Transverse colon (tissue), 4 donors: ENCODE data around the gene TMTC4.

Experiments
- POLR2A ChIP-seq: fragments of 450-650 bp; IDR thresholded peaks from one replicate; pipeline ENCODE4 v1.6.1; 2016; ENCODE audit warnings: antibody characterized with exemption, mild to moderate bottlenecking, moderate library complexity
- POLR2AphosphoS5 ChIP-seq, 3 donors: sonication (generic); formaldehyde crosslinking; IDR thresholded peaks; one replicate each; pipeline ENCODE4 v1.6.1; 2016; ENCODE audit warnings: antibody characterized with exemption in 3 of 3
- TF ChIP-seq, protein P1 (sequence below), 5 experiments: fragments of 200-600 bp in 3 of 5; fragments of 450-650 bp in 2 of 5; sonication (generic) in 3 of 5; IDR thresholded peaks; 1 replicate in 2 of 5; 2 replicates in 3 of 5; pipeline ENCODE4 v1.5.1; 2016 to 2017; ENCODE audit warnings: antibody characterized with exemption in 5 of 5, inconsistent platforms in 3 of 5, mild to moderate bottlenecking in 2 of 5, moderate library complexity in 1 of 5

DNA sequence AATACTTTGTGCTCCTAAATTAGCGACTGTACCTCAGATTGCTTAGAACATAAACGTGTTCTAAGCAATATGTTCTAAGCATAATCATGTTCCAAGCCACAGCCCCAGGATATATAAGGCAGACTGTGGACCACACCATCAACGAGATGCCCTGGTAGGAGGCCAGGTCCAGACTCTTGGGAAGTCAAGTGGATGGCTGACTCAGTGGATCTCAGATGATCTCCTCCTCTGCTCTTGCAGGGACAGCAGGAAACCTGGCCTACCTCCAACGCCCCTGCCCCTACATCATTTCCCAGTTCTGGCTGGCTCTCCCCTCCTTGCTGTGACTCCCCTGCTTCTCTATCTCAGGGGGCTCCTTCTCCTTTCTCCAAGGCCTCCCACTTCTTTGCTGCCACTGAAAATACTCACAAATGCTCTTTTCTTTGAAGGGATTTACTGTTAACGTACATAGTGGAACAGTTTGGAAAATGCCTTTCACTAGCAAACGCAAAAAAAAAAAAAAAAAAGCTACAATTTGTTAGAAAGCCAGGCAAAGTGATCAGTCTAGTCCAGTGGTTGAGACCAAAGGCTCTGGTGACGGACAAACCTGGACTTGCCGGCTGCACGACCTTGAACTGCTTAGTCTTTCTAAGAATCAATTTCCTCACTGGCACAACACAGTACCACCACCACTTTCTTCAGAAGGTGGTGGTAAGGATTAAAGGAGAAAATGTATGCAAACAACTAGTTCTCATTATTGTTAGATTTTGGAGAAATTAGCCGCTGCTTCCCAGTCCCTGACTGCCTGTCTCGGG lies 3.0 kb downstream of the TMTC4 start:
- TF ChIP-seq, protein P1, sequence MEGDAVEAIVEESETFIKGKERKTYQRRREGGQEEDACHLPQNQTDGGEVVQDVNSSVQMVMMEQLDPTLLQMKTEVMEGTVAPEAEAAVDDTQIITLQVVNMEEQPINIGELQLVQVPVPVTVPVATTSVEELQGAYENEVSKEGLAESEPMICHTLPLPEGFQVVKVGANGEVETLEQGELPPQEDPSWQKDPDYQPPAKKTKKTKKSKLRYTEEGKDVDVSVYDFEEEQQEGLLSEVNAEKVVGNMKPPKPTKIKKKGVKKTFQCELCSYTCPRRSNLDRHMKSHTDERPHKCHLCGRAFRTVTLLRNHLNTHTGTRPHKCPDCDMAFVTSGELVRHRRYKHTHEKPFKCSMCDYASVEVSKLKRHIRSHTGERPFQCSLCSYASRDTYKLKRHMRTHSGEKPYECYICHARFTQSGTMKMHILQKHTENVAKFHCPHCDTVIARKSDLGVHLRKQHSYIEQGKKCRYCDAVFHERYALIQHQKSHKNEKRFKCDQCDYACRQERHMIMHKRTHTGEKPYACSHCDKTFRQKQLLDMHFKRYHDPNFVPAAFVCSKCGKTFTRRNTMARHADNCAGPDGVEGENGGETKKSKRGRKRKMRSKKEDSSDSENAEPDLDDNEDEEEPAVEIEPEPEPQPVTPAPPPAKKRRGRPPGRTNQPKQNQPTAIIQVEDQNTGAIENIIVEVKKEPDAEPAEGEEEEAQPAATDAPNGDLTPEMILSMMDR (IDR thresholded peaks at IDR 0.05), result no peak
- no peak for TF ChIP-seq POLR2A
- TF ChIP-seq POLR2AphosphoS5 (IDR thresholded peaks at IDR 0.05), result no peak
